SJCRH30 (cell line): Measurements from ENCODE around the gene TSPAN6. TPM values are rescaled to one million over a fixed set of nuclear protein-coding genes. Genes with fewer than 3 reads are reported as not detected.

Source experiments
- DNase-seq, 2 experiments: peaks; one replicate each; pipeline ENCODE4 v3.0.0-alpha.2; 2015 to 2020
- H3K27ac ChIP-seq: fragments of 250-450 bp; sonication (Bioruptor Pico); 2 replicates; pipeline ENCODE4 v1.5.1; 2020; ENCODE audit warnings: mild to moderate bottlenecking, moderate library complexity
- H3K27me3 ChIP-seq: fragments of 250-450 bp; sonication (Bioruptor Pico); 2 replicates; pipeline ENCODE4 v1.5.1; 2020; ENCODE audit warnings: mild to moderate bottlenecking, moderate library complexity
- H3K36me3 ChIP-seq: fragments of 250-450 bp; sonication (Bioruptor Pico); 2 replicates; pipeline ENCODE4 v1.5.1; 2020; ENCODE audit warnings: mild to moderate bottlenecking, moderate library complexity
- H3K4me1 ChIP-seq: fragments of 250-450 bp; sonication (Bioruptor Pico); 2 replicates; pipeline ENCODE4 v1.5.1; 2020; ENCODE audit warnings: mild to moderate bottlenecking, moderate library complexity
- H3K4me3 ChIP-seq: fragments of 250-450 bp; sonication (Bioruptor Pico); 2 replicates; pipeline ENCODE4 v1.5.1; 2020; ENCODE audit warnings: mild to moderate bottlenecking, moderate library complexity
- H3K9me3 ChIP-seq: fragments of 250-450 bp; sonication (Bioruptor Pico); replicated peaks from 2 replicates; pipeline ENCODE4 v1.5.1; 2020; ENCODE audit warnings: mild to moderate bottlenecking, moderate library complexity
- total RNA-seq: library from RNA; depleted of rRNA; stranded (reverse); fragments of >200 nt; shearing (Covaris generic); gene quantifications from 2 replicates; pipeline ENCODE4 v1.2.3, GENCODE V29; 2014

TSPAN6 gene
- total RNA-seq, 1 experiment from 2014 or later = 61.7 TPM

DNA sequence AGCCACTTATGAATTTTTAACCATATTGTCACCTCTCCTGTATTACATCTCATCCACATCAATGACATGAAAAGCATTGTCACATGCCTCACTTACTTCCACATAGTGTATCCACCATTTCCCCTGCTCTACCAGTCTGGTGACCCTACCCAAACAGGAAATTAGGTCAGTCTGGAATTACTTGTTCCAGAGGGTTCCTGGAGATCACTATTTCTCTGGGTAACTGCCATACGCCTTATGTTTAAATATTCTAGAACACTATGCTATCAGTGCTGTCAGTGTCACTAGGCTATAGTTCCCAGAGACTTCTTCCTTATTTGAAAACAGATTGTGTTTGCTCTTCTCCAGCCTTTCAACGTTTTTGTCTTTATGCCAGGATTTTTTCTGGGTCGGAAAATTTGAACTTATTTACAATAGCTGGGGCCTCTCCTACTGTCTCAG is 22.4 kb upstream of the TSPAN6 start:
- H3K27ac ChIP-seq = no peak overlapping the region
- no peak overlapping the region for H3K4me3 ChIP-seq
- H3K9me3 ChIP-seq = no peaks in the 10 kb centered on the region
- H3K4me1 ChIP-seq = no peaks in the 10 kb centered on the region
- H3K36me3 ChIP-seq = no peaks in the 10 kb centered on the region
- DNase-seq = no peak
- no peaks in the 10 kb centered on the region for H3K27me3 ChIP-seq

DNA sequence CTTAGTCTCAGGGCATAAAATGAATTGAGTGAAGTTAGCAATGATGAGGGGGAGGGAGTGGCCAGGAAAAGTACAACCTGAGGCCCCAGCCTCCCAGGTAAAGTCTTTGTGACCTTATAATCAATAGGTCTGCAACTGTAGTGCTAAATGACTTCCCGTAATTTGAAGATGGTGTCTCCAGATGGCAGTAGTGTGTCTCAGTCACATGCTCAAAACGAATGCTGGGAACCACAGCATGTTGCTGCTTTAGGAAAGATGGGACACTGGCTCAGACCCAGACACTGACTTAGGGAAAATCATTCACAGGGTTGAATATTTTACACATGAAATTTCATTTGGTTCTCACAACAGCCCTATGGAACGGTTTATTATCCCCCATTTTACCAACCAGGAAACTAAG is 17.7 kb upstream of the TSPAN6 start:
- DNase-seq = peak in 1 of 2 experiments; percentile 44
- Histone ChIP-seq H3K27ac (no peak overlapping the region), H3K4me1 (peaks cover 8% of the 10 kb centered on the region), H3K9me3 (no peaks in the 10 kb centered on the region), H3K36me3 (no peaks in the 10 kb centered on the region), H3K4me3 (no peak overlapping the region), H3K27me3 (no peaks in the 10 kb centered on the region)

DNA sequence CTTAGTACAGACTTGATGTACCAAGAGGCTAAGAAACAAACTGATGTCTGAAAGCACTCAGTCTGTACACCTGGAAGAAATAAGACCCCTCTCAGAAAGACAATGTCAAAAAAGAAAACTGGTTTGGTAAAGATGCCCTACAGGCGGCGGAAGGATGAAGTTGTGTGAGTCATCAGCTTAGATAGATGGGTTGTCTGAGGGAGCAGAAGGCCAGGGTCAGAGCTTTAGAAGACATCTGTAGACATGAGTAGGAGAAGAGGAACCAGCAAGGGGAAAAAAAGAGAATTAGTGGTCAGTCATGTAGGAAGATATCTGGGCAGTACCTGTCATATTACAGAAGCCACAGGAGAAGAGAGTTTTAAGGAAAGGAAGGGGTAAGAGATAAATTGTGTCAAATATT is 15.7 kb upstream of the TSPAN6 start:
- Histone ChIP-seq H3K36me3 (no peaks in the 10 kb centered on the region), H3K27ac (no peak overlapping the region), H3K27me3 (no peaks in the 10 kb centered on the region), H3K4me3 (no peak overlapping the region), H3K9me3 (no peaks in the 10 kb centered on the region), H3K4me1 (peaks cover 28% of the 10 kb centered on the region)
- DNase-seq = no peak

DNA sequence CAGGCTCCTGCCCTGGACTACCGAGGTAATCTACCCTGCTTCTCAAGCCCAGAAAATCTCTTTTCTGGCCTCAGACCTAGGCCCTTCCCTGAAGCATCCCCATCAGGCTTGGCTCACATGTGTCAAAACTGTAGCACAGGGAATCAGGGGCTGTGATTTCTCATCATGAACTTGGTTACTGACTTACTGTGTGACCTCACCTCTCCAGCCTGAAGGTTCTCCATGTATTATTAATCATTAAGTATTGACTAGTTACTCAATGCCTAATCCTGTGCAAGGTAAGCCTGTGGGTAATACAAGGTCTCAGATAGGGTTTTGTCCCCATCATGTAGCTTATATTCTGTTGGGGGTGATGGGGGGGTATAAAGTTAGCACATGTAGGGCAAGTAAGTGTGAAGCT is 14.2 kb upstream of the TSPAN6 start:
- no peak for DNase-seq
- H3K36me3 ChIP-seq = no peaks in the 10 kb centered on the region
- no peak overlapping the region for H3K4me3 ChIP-seq
- H3K27me3 ChIP-seq = no peaks in the 10 kb centered on the region
- no peak overlapping the region for H3K27ac ChIP-seq
- peaks cover 40% of the 10 kb centered on the region for H3K4me1 ChIP-seq
- H3K9me3 ChIP-seq = no peaks in the 10 kb centered on the region

- H3K4me3 ChIP-seq = peak overlapping the region; percentile 24
- DNase-seq = peak; percentile 61 to 70
- H3K27ac ChIP-seq = peak overlapping the region; percentile 61
These were observed 13.1 kb upstream of the TSPAN6 start for GRCh38 chrX:100649550-100650356.

GRCh38 chrX:100648458-100649417 is 12.1 kb upstream of the TSPAN6 start:
- Histone ChIP-seq H3K4me3 (peak overlapping the region; percentile 24), H3K36me3 (no peaks in the 10 kb centered on the region), H3K4me1 (peaks cover 51% of the 10 kb centered on the region), H3K27me3 (no peaks in the 10 kb centered on the region), H3K27ac (peak overlapping the region; percentile 61), H3K9me3 (no peaks in the 10 kb centered on the region)
- peak; percentile 41 to 67 for DNase-seq

More at GRCh38 chrX:100649550-100650356, 13.1 kb upstream of the TSPAN6 start:
- Histone ChIP-seq H3K9me3 (no peaks in the 10 kb centered on the region), H3K27me3 (no peaks in the 10 kb centered on the region), H3K4me1 (peaks cover 42% of the 10 kb centered on the region), H3K36me3 (no peaks in the 10 kb centered on the region)

DNA sequence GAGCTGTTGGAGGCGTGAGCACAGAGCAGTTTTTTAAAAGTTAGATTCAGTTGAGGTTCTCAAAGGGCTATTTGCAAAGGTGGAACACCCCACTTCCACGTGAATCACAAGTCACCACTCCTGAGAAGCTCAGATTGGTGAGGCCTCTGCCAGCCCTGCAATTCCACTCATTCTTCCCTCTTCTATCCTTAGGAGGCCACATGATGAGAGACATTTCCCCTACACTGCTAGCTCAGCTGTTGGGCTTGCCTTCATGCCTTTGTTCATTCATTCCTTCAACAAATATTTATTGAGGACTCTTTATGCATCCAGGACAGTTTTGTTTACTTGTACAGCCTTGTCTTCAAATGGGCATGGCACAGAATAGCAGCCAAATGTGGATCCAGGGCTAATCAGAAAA is 11.1 kb upstream of the TSPAN6 start:
- Histone ChIP-seq H3K4me3 (no peak overlapping the region), H3K36me3 (no peaks in the 10 kb centered on the region), H3K4me1 (peaks cover 54% of the 10 kb centered on the region), H3K27me3 (no peaks in the 10 kb centered on the region), H3K27ac (peak overlapping the region; percentile 52), H3K9me3 (no peaks in the 10 kb centered on the region)
- peak in 1 of 2 experiments; percentile 23 for DNase-seq

DNA sequence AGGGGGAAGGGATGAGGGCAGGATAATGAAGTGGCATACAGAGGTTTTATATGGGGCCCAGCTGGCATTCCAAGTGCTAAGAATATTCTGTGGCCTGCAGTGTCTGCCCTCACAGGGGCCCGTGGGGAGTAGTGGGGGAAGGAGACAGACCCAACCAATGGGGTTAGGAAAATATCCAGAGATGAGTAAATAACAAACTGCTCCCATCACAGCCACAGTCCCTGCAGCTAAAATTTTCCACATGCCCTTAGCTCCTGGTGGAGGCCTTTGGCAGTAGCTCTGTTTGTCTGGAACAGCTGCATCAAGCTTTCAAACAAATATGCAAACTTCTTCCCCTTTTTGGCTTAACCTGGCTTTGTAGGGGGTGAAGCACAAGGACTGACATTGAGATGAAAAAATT is 10.5 kb upstream of the TSPAN6 start:
- peak; percentile 65 to 73 for DNase-seq
- H3K27ac ChIP-seq = peak overlapping the region; percentile 52
- H3K36me3 ChIP-seq = no peaks in the 10 kb centered on the region
- H3K4me3 ChIP-seq = no peak overlapping the region
- H3K27me3 ChIP-seq = no peaks in the 10 kb centered on the region
- H3K4me1 ChIP-seq = peaks cover 54% of the 10 kb centered on the region
- H3K9me3 ChIP-seq = no peaks in the 10 kb centered on the region

- H3K4me3 ChIP-seq = no peak overlapping the region
- peaks cover 54% of the 10 kb centered on the region for H3K4me1 ChIP-seq
- H3K27me3 ChIP-seq = no peaks in the 10 kb centered on the region
- H3K9me3 ChIP-seq = no peaks in the 10 kb centered on the region
- no peak overlapping the region for H3K27ac ChIP-seq
- DNase-seq = no peak
- no peaks in the 10 kb centered on the region for H3K36me3 ChIP-seq
These were observed 8.5 kb upstream of the TSPAN6 start for GRCh38 chrX:100645106-100645505.

- Histone ChIP-seq H3K27ac (no peak within 1 kb of the TSS; the same call in 1 of the 2 replicates), H3K36me3 (no peaks in the 10 kb centered on the region), H3K4me1 (peaks cover 46% of the 10 kb centered on the region), H3K27me3 (no peaks in the 10 kb centered on the region), H3K9me3 (no peaks in the 10 kb centered on the region), H3K4me3 (no peak within 1 kb of the TSS)
- peak; percentile 35 to 48 for DNase-seq
These were observed 7.6 kb upstream of the TSPAN6 start, which contains the start of gene SRPX2 for GRCh38 chrX:100643956-100644860. SRPX2 (plus strand) TSS chrX:100644199; CDS start chrX:100646323, 2,124 bp downstream.

DNA sequence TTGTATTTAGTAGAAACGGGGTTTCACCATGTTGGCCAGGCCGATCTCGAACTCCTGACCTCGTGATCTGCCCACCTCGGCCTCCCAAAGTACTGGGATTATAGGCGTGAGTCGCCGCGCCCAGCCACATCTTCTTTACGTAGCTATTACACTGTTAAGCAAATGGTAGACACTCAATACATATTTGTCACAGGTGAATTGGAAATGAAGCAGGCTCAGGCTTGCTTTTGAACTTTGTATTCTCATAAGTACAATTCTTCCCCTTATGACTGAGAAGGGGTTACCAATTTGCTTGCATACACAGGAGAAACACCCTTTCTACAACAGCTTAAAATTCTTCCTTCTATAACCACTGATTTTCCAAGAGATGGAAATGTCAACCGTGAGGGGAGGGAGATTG is 6.6 kb upstream of the TSPAN6 start:
- Histone ChIP-seq H3K4me1 (peaks cover 36% of the 10 kb centered on the region), H3K9me3 (no peaks in the 10 kb centered on the region), H3K4me3 (no peak overlapping the region), H3K36me3 (no peaks in the 10 kb centered on the region), H3K27me3 (no peaks in the 10 kb centered on the region), H3K27ac (no peak overlapping the region)
- DNase-seq = no peak

DNA sequence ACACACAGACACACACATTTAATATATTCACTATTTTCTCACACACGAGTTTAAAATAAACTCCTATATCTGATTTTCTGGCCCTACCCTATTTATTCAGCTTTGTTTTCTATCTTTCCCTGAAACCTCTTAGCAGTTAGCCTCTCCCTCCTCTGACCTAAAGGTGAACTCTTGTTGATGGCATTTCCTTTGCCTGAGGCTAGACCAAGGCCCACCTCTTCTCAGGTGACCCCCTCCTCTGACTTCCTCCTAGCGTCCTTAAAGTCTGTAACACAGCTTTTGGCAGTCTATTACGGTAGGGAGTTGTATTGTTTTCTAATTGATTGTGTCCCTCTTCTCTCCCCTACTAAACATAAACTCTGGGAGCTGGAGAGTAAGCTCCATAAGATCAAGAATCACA is 5.7 kb upstream of the TSPAN6 start:
- Histone ChIP-seq H3K9me3 (no peaks in the 10 kb centered on the region), H3K4me1 (peaks cover 31% of the 10 kb centered on the region), H3K36me3 (no peaks in the 10 kb centered on the region), H3K4me3 (no peak overlapping the region), H3K27ac (no peak overlapping the region), H3K27me3 (no peaks in the 10 kb centered on the region)
- no peak for DNase-seq

- H3K4me3 ChIP-seq = peak overlapping the region; percentile 85
- H3K27me3 ChIP-seq = no peaks in the 10 kb centered on the region
- no peaks in the 10 kb centered on the region for H3K9me3 ChIP-seq
- H3K27ac ChIP-seq = peak overlapping the region; percentile 76
- no peak for DNase-seq
- peaks cover 7% of the 10 kb centered on the region for H3K4me1 ChIP-seq
- H3K36me3 ChIP-seq = peaks cover 8% of the 10 kb centered on the region; the same call in 1 of the 2 replicates
These were observed 651 bp downstream of the TSPAN6 start for GRCh38 chrX:100635989-100636320.

- no peak for DNase-seq
- H3K4me3 ChIP-seq = no peak overlapping the region
- H3K27me3 ChIP-seq = no peaks in the 10 kb centered on the region
- no peak overlapping the region for H3K27ac ChIP-seq
- peaks cover 8% of the 10 kb centered on the region; the same call in 1 of the 2 replicates for H3K36me3 ChIP-seq
- H3K9me3 ChIP-seq = no peaks in the 10 kb centered on the region
- H3K4me1 ChIP-seq = peaks cover 7% of the 10 kb centered on the region
These were observed 1.6 kb downstream of the TSPAN6 start for GRCh38 chrX:100635040-100635439.
